ENCODE data around the gene SLC39A1.
"Not testable (repeated sequence)": the region's sequence is repeated elsewhere in the genome, so short reads cannot be mapped to it uniquely, and the experiment has no call there.

SLC39A1 gene, protein sequence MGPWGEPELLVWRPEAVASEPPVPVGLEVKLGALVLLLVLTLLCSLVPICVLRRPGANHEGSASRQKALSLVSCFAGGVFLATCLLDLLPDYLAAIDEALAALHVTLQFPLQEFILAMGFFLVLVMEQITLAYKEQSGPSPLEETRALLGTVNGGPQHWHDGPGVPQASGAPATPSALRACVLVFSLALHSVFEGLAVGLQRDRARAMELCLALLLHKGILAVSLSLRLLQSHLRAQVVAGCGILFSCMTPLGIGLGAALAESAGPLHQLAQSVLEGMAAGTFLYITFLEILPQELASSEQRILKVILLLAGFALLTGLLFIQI

DNA sequence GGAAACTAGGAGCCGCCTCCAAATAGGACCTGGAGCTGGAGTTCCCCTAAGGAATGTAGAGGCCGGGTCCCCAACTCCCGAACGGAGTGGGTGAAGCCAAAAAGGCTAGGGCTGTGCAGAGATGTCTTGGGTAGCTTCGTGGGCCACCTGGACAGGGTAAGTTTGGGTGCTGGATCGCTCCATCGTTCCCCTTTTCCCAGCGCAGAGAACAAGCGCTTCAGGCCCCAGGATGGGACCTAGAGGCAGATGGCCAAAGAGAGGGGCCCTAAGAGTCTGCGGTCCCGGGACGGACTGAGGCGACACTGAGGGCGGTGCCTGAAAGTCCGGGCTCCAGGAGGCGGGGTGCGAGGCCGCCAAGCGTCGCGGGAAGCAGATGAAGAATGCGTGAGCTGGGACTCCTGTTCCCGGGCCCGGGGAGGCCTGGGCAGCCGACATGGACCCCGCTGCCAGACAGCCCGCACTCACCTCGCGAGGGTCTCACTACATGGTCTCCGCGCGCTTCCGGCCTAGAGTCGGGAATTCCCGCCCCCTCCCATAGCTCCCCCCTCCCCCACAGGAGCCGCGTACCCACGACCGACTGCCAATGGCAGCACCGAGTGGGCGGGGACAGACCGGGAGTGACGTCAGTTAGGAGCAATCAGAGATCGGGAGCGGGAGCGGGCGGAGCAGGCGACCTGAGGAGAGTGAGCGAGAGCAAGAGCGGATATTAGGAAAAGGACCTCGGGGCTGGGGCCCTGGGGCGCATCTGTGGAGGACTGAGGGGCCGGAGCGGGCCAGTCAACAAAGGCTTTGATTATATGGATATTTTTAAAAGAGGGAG, at the start of gene SLC39A1:
TSS of gene SLC39A1 (minus strand) at position 508 of the 820 bp plus-strand sequence. CDS start 822 bp downstream, outside the sequence.
- peak; percentile 88 to 90 (median 89) for DNase-seq (ENCODE audit: low read depth in 3 of 3)

DNA sequence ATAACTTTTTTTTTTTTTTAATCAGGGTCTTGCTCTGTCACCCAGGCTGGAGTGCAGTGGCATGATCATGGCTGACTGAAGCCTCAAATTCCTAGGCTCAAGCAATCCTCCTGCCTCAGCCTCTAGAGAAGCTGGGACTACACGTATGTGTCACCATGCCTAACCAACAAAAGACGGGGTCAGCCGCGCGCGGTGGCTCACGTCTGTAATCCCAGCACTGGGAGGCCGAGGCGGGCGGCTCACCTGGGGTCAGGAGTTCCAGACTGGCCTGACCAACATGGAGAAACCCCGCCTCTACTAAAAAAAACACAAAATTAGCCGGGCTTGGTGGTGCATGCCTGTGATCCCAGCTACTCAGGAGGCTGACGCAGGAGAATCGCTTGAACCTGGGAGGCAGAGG, 49.2 kb upstream of the SLC39A1 start:
- DNase-seq (ENCODE audit: low read depth in 3 of 3): not testable (repeated sequence)

DNA sequence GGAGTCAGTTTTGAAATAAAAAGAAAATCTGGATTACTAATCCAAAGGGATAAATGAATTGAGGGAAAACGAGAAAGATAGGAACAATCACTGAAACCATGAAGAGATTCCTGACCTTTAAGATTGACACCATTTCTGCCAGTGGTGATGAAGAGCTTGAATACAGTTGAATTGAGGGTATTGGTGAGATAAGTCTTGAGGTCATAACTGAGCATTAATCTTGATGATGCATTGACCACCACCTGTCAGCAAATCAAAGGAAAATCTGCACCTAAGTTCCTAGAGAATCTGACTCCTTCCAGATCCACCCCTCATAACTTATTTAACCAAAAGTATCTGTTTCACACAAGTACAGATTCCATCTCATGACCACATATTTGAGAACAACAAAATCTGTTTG, 48.8 kb upstream of the SLC39A1 start:
- no peak for DNase-seq (ENCODE audit: low read depth in 3 of 3)

DNA sequence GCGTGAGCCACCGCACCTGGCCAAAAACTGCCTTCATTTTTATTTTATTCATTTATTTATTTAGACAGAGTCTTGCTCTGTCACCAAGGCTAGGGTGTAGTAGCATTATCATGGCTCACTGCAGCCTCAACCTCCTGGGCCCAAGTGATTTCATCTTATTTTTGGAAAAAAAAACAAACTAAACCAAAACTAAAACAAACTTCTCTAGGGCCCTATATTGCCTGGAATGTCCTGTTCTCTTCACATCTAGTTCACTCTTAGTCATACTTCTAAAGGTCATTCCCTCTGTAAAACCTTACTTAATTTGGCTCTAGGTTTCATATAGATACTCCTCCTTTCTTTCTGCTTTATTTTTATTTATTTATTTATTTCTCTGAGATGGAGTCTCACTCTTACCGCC, 42.8 kb upstream of the SLC39A1 start:
- DNase-seq (ENCODE audit: low read depth in 3 of 3): no peak

DNA sequence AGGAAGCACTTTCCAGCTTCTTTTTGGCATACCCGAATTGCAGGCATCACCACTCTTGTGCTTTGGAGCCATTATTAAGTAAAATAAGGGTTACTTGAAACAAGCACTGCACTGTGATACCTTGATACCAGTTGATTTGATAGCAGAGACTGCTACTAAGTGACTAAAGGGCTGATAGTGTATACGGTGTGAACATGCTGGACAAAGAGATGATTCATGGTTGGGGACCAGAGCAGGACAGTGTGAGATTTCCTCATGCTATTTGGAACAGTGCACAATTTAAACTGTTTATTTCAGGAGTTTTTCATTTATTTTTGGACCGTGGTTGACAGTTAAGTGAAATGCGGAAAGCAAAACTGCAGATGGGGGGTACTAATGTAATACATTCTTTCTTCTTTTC, 37.1 kb upstream of the SLC39A1 start:
- DNase-seq (ENCODE audit: low read depth in 3 of 3): no peak

DNA sequence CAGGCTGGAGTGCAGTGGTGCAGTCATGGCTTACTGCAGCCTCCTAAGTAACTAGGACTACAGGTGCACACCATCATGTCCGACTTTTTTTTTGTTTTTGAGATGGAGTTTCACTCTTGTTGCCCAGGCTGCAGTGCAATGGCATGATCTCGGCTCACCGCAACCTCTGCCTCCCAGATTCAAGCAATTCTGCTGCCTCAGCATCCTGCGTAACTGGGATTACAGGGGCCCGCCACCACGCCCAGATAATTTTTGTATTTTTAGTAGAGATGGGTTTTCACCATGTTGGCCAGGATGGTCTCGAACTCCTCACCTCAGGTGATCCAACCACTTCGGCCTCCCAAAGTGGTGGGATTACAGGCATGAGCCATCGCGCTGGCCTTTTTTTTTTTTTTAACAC, 33.5 kb upstream of the SLC39A1 start:
- DNase-seq (ENCODE audit: low read depth in 3 of 3): not testable (repeated sequence)

DNA sequence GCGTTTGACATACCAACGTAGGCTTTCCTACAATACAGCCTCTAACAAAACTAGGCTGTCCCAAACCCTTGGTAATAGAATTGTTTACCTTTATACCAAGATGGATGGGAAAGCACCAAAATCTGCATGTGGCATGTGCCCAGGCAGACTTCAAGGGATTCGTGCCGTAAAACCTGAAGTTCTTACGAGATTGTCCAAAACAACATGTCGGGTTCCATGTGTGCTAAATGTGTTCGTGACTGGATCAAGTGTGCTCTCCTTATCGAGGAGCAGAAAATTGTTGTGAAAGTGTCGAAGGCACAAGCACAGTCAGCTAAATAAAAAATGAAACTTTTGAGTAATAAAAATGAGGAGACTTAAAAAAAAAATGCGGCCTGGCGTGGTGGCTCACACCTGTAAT, 32.3 kb upstream of the SLC39A1 start:
- no peak for DNase-seq (ENCODE audit: low read depth in 3 of 3)

DNA sequence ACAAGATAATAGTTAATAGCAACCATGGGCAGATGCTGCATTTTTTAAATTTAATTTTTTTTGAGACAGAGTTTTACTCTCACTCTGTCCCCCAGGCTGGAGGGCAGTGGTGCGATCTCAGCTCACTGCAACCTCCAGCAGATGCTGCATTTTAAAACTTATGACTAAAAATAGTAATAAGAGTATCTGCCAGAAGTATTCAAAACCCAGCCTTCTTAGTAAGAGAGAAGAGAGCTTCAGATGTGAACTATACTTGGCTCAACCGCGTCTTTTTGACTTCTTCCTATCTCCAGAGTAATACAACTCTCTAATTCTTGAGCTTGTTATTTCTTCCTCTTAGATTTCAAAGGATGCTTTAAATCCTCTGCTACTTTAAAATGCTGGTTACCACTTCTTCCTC, 31.9 kb upstream of the SLC39A1 start:
- DNase-seq (ENCODE audit: low read depth in 3 of 3): no peak

DNA sequence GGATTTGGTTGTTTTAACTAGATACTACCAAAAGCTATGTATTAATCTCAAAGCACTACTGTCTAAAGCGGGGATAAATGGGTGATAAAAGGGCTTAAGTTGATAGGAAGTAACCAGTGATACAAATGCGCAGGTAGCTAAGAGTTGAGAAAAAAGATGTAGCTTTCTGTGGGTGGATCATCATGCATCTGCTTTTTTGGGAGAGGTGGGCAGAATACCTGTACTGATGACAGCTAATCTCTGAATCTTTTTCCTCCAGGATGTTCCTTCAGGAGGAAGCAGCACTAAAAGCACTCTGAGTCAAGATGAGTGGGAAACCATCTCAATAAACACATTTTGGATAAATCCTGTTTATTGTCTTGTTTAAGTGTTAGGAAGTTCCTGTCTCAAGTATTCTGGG, 28.5 kb upstream of the SLC39A1 start:
- DNase-seq (ENCODE audit: low read depth in 3 of 3): no peak

DNA sequence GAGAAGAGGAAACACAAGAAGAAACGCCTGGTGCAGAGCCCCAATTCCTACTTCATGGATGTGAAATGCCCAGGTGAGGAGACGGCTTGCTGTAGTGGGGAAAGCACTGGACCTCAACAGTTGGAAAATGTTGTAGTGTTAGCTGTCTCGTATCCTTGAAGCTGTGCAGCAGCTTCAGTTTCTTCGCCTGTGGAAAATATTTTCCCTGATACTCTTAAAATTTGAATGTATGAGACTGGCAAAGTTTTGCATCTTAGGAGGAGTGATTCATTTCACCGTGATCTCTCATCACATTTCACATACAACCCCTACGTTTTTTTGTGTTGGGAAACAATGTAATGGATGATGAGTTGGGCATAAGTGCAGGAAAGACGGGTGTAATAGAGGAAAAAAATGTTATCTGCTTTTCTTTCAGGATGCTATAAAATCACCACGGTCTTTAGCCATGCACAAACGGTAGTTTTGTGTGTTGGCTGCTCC, 27.9 kb upstream of the SLC39A1 start:
- no peak for DNase-seq (ENCODE audit: low read depth in 3 of 3)

DNA sequence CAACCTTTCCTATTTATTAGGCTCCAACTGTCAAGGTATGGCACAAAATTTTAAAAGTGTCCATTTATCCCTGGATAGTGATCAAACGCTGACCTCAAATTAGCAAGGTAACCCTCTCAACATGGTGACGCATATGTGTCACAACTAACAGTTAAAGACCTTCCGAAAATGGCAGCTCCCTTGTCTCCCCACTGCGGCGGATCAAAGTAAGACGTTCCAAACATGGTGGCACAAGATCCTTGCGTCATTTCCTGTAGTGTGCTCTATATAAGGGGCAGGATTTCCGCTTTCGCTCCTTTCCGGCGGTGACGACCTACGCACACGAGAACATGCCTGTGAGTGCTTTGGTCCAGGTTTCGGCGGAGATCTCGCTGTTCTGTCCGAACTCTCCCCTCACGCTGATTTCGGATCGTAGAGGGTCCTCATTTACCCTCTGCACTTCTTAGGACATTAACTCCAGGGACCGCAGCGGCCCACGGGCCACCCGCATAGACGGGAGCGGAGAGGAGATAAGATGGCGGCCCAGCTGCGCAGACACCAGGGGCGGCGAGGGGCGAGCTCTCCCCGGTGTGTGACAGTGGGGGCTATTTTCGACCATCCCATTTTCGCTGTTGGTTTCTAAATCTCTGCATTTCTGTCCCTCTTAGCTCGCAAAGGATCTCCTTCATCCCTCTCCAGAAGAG, 27.3 kb upstream of the SLC39A1 start, which contains the start of gene RPS27:
TSS of gene RPS27 (plus strand) at position 295 of the 683 bp plus-strand sequence. CDS start at position 330, 35 bp downstream.
- DNase-seq (ENCODE audit: low read depth in 3 of 3): peak; percentile 67 to 85 (median 72)

DNA sequence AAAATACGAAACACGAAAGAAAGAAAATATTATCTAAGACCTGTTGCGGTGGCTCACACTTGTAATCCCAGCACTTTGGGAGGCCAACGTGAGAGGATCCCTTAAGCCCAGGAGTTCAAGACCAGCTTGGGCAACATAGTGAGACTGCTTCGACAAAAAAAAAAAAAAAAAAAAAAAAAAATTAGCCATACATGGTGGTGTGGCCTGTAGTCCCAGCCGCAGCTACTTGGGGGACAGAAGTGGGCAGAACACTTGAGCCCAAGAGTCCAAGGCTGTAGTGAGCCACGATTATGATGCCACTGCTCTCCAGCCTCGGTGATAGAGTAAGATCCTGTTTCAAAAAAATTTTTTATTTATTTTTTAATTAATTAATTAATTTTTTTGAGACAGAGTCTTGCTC, 24.3 kb upstream of the SLC39A1 start:
- no peak for DNase-seq (ENCODE audit: low read depth in 3 of 3)

DNA sequence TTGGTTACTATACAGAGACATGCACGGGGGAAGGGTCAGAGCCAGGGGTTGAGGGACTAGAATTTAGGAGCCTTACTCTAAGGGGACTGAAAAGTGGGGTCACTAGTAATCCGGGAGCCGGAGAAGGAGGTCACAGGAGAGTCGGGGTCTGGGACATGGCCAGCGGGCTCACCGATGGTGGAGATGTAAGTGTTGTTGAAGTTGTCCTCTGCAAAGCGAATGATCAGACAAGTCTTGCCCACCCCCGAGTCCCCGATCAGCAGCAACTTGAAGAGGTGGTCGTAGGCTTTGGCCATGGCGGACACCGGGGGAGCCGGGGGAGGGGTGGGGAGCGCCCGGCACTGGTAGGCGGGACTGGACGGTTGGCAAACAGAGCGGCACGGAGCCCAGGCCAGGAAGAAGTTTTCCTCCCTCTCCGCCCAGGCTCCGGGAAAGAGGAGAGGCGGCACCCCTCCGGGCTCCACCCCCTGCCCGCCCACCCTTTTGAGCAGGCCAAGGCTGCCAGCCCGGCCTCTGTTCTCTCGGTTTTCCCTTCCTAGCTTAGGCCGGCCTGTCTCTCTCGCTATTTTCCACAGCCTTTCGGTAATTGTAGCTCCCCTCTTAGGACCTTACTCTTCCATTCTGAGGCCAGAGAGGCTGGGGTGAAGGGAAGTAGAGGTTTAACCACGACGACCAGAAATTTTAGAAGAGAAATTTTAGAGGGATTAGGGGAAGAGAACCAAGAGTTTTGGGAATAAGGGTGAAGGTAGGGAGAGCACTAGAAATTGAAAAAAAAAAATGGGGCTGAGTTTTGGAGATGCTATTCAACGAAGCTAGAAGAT, 22.8 kb upstream of the SLC39A1 start, which contains the start of gene RAB13:
TSS of gene RAB13 (minus strand) at position 399 of the 821 bp plus-strand sequence. CDS start at position 296, 103 bp downstream.
- no peak for DNase-seq (ENCODE audit: low read depth in 3 of 3)

DNA sequence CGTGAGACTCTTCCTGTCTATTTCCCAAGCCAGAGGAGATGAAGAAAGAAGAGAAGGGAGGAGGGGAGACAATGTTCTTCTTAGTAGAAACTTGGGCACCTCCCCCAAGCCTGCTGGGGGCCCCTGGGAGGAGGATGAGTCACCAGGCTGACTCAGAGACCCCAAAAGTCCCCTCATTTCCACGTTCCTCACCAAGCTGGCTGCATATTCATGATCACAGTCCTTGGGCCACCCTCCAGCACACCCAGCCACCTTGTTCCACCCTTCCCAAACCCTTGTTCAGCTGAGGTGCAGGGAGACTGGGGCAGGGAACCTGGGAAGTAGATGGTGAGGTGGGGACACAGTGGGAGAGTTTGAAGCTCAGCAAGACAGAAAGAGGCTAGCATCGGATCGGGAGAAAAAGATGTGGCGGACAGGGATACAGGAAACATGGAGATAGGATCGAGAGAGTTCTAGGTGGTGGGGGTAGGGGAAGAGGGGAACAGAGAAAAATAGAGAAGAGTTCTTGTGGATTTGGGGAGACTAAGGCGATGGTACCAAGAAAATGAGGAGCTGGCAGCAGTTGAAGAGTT, 22.1 kb upstream of the SLC39A1 start:
- DNase-seq (ENCODE audit: low read depth in 3 of 3): no peak

DNA sequence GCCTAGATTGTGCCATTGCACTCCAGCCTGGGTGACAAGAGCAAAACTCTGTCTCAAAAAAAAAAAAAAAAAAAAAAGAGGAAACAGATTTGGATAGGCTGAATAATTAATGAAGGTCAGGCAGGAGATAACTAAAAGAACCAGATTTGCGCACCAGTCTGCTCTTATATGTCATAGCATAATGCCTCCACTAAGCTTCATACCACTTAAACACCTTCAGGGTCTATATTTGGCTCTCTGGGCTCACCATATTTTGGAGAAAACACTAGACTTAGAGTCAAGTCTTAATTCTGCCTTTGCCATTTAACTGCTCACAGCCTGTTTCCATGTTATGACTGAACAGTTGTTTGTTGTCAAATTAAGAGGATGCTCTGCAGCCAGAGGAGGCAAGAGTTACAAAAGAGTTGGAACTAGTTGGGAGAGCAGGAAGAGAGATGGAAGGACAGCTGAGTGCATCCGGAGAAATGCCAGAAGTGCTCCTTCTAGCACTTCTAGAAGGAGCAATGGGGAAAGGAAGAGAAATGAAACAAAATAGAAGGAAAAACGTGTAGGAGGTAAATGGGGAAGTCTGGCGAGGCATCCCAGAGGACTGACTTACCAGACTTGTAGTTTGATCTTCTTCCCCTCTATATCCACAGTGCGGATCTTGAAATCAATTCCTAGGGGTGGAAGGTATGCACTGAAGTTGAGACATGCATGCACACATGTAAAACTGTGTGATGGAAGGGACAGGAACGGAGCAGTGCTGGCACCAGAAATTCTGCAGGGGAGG, 21.0 kb upstream of the SLC39A1 start:
- DNase-seq (ENCODE audit: low read depth in 3 of 3): no peak

DNA sequence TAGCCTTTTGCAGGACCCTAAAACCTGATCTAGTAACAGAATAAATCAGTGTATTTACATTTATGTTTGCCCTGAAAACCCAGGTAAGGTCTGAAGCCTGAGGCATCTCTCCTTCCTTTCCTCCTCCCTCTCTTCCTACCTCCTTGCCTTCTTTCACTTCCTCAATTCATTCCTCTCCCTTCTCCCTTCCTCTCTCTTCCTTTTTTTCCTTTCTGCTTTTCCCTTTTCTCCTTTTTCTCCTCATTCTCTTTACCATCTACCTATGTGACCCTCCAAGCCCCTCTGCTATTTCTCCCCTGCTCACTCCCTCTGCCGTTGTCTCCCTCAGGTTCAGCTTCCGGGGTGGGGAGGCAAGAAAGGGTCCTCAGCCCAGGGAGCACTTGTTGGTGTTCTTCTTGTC, 18.4 kb upstream of the SLC39A1 start:
- DNase-seq (ENCODE audit: low read depth in 3 of 3): not testable (repeated sequence)

DNA sequence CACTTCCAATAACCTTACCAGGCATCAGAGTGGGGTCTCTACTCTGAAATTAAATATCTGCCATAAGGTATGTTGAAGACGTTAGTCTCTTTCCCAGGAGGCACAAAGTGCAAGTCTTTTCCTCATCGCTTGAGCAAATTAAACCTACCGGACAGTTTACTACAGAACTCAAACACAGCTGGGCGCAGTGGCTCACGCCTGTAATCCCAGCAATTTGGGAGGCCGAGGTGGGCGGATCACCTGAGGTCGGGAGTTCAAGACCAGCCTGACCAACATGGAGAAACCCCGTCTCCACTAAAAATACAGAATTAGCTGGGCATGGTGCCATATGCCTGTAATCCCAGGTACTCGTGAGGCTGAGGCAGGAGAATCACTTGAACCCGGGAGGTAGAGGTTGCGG, 15.8 kb upstream of the SLC39A1 start:
- DNase-seq (ENCODE audit: low read depth in 3 of 3): not testable (repeated sequence)

DNA sequence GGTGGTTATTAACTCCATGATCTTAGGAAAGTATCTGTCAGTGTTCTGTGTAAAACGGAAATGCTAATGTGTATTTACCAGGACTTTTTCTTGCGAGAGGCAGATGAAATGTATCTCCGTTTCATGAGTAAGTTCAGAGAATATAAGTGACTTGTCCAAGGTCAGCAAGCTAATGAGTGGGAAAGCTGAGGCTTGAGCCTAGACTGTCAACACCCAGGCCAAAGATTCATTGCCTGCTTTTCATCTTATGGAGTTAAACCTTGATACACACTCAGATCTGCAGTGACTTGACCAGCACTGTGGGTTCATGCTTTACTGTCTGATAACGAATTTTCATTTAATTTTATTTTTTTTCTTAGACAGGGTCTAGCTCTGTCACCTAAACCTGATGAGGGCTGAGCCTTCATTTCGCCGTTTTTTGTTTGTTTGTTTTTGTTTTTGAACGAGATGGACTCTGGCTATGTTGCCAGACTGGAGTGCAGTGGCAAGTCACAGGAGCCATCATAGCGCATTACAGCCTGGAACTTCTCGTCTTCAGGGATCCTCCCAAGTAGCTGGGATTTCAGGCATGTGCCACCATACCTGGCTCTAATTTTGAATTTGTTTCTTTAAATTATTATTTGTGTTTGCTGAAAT, 15.1 kb upstream of the SLC39A1 start:
- DNase-seq (ENCODE audit: low read depth in 3 of 3): no peak
